HCT116 (cell line): ENCODE results near the gene UBE2E2.

Source experiments
- CTCF ChIP-seq, 3 experiments: fragments of 200-600 bp in 1 of 3; sonication (generic) in 1 of 3; IDR thresholded peaks in 2 of 3; conservative IDR thresholded peaks in 1 of 3; 2 replicates each; pipeline ENCODE4 v1.5.1; 2012 to 2017; ENCODE audit warnings: low read depth in 2 of 3, low read length in 2 of 3, antibody characterized with exemption in 1 of 3, borderline replicate concordance in 1 of 3, control low read depth in 1 of 3, mild to moderate bottlenecking in 1 of 3, mixed read lengths in 1 of 3, mixed run types in 1 of 3, moderate library complexity in 1 of 3; ENCODE audit not compliant: insufficient read depth in 1 of 3
- EGR1 ChIP-seq: IDR thresholded peaks from 2 replicates; pipeline ENCODE4 v1.6.1; 2012; ENCODE audit warnings: low read depth
- EZH2phosphoT487 ChIP-seq: fragments of 200-600 bp; IDR thresholded peaks from 2 replicates; pipeline ENCODE4 v1.6.1; 2018; ENCODE audit warnings: antibody characterized with exemption, borderline replicate concordance
- JUND ChIP-seq: IDR thresholded peaks from 2 replicates; pipeline ENCODE4 v1.6.1; 2012
- MAX ChIP-seq: IDR thresholded peaks from 2 replicates; pipeline ENCODE4 v1.6.1; 2012
- POLR2A ChIP-seq: IDR thresholded peaks from 2 replicates; pipeline ENCODE4 v1.7.0; 2011; ENCODE audit warnings: borderline replicate concordance; ENCODE audit not compliant: insufficient read depth, insufficient read length; ENCODE audit errors: extremely low read depth
- POLR2AphosphoS5 ChIP-seq: IDR thresholded peaks from 2 replicates; pipeline ENCODE4 v1.6.1; 2011; ENCODE audit warnings: mild to moderate bottlenecking, low read depth, low read length, moderate library complexity
- SIN3A ChIP-seq: IDR thresholded peaks from 2 replicates; pipeline ENCODE4 v1.6.1; 2012; ENCODE audit warnings: low read depth
- TCF7L2 ChIP-seq: IDR thresholded peaks from 2 replicates; pipeline ENCODE4 v1.7.0; 2011; ENCODE audit warnings: borderline replicate concordance, inconsistent platforms; ENCODE audit not compliant: insufficient read depth, insufficient read length; ENCODE audit errors: extremely low read depth

GRCh38 chr3:23547905-23548650, 345.0 kb downstream of the UBE2E2 start:
- no peak for TF ChIP-seq POLR2AphosphoS5
- TF ChIP-seq TCF7L2 = no peak
- no peak for TF ChIP-seq CTCF (IDR thresholded peaks at IDR 0.05 in 2 of 3, conservative IDR thresholded peaks at IDR 0.05 in 1 of 3; ENCODE audit: borderline replicate concordance in 1 of 3, insufficient read depth in 1 of 3, low read depth in 2 of 3, low read length in 2 of 3)
- no peak for TF ChIP-seq SIN3A
- no peak for TF ChIP-seq POLR2A
- TF ChIP-seq JUND = no peak
- no peak for TF ChIP-seq EZH2phosphoT487
- TF ChIP-seq MAX = no peak
- no peak for TF ChIP-seq EGR1
